ENCODE measurements around the gene ZNF646. TPM values are rescaled to one million over a fixed set of nuclear protein-coding genes. Genes with fewer than 3 reads are reported as not detected.

The ZNF646 gene
- total and polyA plus RNA-seq, 2 of the 13 experiments (the other 11 are each of a cell fraction or from before 2014, with no cell fraction given): 3.4 to 10.9 TPM

DNA sequence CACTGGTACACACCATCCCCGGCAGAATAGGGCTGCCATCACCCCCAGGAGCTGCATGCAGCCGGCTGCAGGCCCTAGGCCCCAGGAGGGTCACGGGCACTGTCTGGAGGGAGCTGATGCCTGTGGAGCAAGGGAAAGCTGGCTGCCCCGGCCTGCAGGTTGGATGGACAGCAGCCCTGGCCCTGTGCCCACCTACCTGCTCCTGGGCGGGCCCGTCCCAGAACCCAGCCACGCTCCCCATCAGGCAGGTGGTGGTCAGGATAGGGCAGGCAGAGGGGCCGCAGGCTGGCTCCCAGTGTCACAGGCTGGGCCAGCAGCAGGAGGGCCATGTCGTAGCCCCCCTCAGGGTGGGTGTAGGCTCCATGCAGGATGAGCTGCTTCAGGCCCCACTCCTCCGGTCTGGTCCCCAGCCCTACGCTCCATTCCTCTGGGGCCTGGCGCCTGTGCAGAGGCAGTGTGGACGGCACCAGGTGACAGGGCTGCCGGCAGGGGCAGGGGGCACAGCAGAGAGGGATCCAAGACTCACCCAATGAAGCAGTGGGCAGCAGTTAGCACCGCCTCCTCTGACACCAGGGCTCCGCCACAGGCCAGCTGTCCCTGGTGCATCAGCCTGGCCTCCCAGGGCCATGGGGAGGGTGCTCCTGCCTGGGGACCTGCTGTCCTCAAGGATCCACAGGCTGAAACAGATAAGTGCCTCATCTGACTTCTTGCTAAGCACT is 10.5 kb downstream of the ZNF646 start:
- Histone ChIP-seq H3K9ac (ENCODE audit: insufficient read depth, low read depth, low read length) (no peak overlapping the region), H3K4me1 (ENCODE audit: insufficient read depth, low read length) (no peaks in the 10 kb centered on the region), H3K9me3 (ENCODE audit: low read length) (no peaks in the 10 kb centered on the region), H4K20me1 (ENCODE audit: insufficient read depth, low read length) (no peaks in the 10 kb centered on the region; the same call in 1 of the 2 replicates), H3K27ac (ENCODE audit: extremely low read length, insufficient read depth, low read length) (no peak overlapping the region), H3K79me2 (ENCODE audit: insufficient read depth, low read length) (no peaks in the 10 kb centered on the region), H3K27me3 (ENCODE audit: control insufficient read depth in 1 of 2, insufficient read depth in 2 of 2, low read length in 2 of 2) (no peaks in the 10 kb centered on the region), H3K36me3 (replicated peaks in 1 of 2; ENCODE audit: control insufficient read depth in 1 of 2, insufficient read depth in 2 of 2, low read length in 2 of 2) (peaks cover 19 to 26% of the 10 kb centered on the region in 2 experiments), H2AFZ (ENCODE audit: low read length) (no peak overlapping the region), H3K4me2 (ENCODE audit: low read depth, low read length) (no peak overlapping the region), H3K4me3 (replicated peaks in 1 of 3; ENCODE audit: insufficient read depth in 1 of 3, low read depth in 2 of 3, low read length in 3 of 3) (no peak overlapping the region)
- ATAC-seq (peak; percentile 9), FAIRE-seq (no peak), DNase-seq (ENCODE audit: low spot score) (no peak)
- ChIA-PET CTCF (ENCODE audit: low intra/inter-chr PET ratio, low total read pairs) (no interaction called here), POLR2A (interaction anchor here (1.1 to 3.3 kb wide), 2 partner anchors 8 to 11 kb away, joined by 3 to 17 read pairs; partner anchors contain the start of genes ZNF646 and ZNF668)
- 89% methylated on average over 8 of the region's 16 CpGs for WGBS (ENCODE audit: low lambda C conversion rate)
- no TSS peak for BruUV-seq (replicated peaks)
- intact Hi-C loops (cut with micrococcal nuclease; ENCODE audit: unreplicated experiment) (no loop called here), in situ Hi-C loops (cut with HindIII; ENCODE audit: extremely low pct_ligation_motif_present, low pct_unique_long_range_greater_than_20kb) (no loop called here)
- TF ChIP-seq RBFOX2 (IDR thresholded peaks at IDR 0.05; ENCODE audit: low read depth, low read length): peak; percentile 72
- no peak for TF ChIP-seq ZNF136 (CRISPR knock-in tag; IDR thresholded peaks at IDR 0.05; ENCODE audit: low read depth)
- peak; percentile 94 for TF ChIP-seq AGO2 (optimal IDR thresholded peaks at IDR 0.05; ENCODE audit: low read depth, low read length)
- TF ChIP-seq NONO (IDR thresholded peaks at IDR 0.05): no peak
- 0 out of 2 replicates have a peak, but pooled peaks have one; percentile 17 for TF ChIP-seq NONO (CRISPR knock-in tag; conservative IDR thresholded peaks at IDR 0.05)
- TF ChIP-seq, protein P1, sequence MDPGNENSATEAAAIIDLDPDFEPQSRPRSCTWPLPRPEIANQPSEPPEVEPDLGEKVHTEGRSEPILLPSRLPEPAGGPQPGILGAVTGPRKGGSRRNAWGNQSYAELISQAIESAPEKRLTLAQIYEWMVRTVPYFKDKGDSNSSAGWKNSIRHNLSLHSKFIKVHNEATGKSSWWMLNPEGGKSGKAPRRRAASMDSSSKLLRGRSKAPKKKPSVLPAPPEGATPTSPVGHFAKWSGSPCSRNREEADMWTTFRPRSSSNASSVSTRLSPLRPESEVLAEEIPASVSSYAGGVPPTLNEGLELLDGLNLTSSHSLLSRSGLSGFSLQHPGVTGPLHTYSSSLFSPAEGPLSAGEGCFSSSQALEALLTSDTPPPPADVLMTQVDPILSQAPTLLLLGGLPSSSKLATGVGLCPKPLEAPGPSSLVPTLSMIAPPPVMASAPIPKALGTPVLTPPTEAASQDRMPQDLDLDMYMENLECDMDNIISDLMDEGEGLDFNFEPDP (CRISPR knock-in tag; conservative IDR thresholded peaks at IDR 0.05): 0 out of 2 replicates have a peak, but pooled peaks have one; percentile 32
- TF ChIP-seq NCOR1 (IDR thresholded peaks at IDR 0.05; ENCODE audit: borderline replicate concordance, low read length): no peak
- TF ChIP-seq POLR2A (IDR thresholded peaks at IDR 0.05; ENCODE audit: insufficient read depth in 1 of 2, low read depth in 2 of 2, low read length in 2 of 2): peak in 1 of 2 experiments; percentile 34; a peak in 1 of 4 replicates
- TF ChIP-seq AGO1 (IDR thresholded peaks at IDR 0.05; ENCODE audit: low read depth, low read length, poor library complexity, severe bottlenecking): peak; percentile 80
- TF ChIP-seq ZNF326 (CRISPR knock-in tag; IDR thresholded peaks at IDR 0.05; ENCODE audit: borderline replicate concordance): 0 out of 2 replicates have a peak, but pooled peaks have one; percentile 57
- peak; percentile 37 for TF ChIP-seq RBM22 (optimal IDR thresholded peaks at IDR 0.05; ENCODE audit: low read length)
- TF ChIP-seq POLR2G (IDR thresholded peaks at IDR 0.05; ENCODE audit: low read depth, low read length): peak; percentile 59; the same call in 1 of the 2 replicates
- TF ChIP-seq AKAP8 (CRISPR knock-in tag; IDR thresholded peaks at IDR 0.05): peak; percentile 56; the same call in 1 of the 2 replicates
- TF ChIP-seq, protein P2, sequence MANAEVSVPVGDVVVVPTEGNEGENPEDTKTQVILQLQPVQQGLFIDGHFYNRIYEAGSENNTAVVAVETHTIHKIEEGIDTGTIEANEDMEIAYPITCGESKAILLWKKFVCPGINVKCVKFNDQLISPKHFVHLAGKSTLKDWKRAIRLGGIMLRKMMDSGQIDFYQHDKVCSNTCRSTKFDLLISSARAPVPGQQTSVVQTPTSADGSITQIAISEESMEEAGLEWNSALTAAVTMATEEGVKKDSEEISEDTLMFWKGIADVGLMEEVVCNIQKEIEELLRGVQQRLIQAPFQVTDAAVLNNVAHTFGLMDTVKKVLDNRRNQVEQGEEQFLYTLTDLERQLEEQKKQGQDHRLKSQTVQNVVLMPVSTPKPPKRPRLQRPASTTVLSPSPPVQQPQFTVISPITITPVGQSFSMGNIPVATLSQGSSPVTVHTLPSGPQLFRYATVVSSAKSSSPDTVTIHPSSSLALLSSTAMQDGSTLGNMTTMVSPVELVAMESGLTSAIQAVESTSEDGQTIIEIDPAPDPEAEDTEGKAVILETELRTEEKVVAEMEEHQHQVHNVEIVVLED (CRISPR knock-in tag; IDR thresholded peaks at IDR 0.05; ENCODE audit: borderline replicate concordance): no peak
